B cell (primary cell): Measurements from ENCODE around the gene ZDHHC1.

Source experiments
- CTCF ChIP-seq: fragments of 200-600 bp; IDR thresholded peaks from one replicate; pipeline ENCODE4 v1.8.0; 2022; ENCODE audit warnings: antibody characterized with exemption, mild to moderate bottlenecking
- EZH2 ChIP-seq: IDR thresholded peaks from 2 replicates; pipeline ENCODE4 v1.6.1; 2012; ENCODE audit warnings: borderline replicate concordance, low read depth, mild to moderate bottlenecking, moderate library complexity, low read length; ENCODE audit not compliant: insufficient read depth, poor library complexity, severe bottlenecking

- TF ChIP-seq EZH2 (no peak), CTCF (no peak)
Measured at GRCh38 chr16:67398546-67399217, 17.6 kb downstream of the ZDHHC1 start.
